Neuronal stem cell (in vitro differentiated cells): ENCODE data around the gene BDP1. TPM values are rescaled to one million over a fixed set of nuclear protein-coding genes. Genes with fewer than 3 reads are reported as not detected.
"Not testable (repeated sequence)": the region's sequence is repeated elsewhere in the genome, so short reads cannot be mapped to it uniquely, and the experiment has no call there.

Experiments
- DNase-seq: peaks from one replicate; pipeline ENCODE4 v3.0.0-alpha.2; 2013; ENCODE audit warnings: low spot score
- H2AFZ ChIP-seq: one replicate; pipeline ENCODE4 v1.6.1; 2013; ENCODE audit warnings: mild to moderate bottlenecking, low read length, inconsistent platforms
- H2AK5ac ChIP-seq: 2 replicates; pipeline ENCODE4 v1.6.1; 2013; ENCODE audit warnings: low read depth, mild to moderate bottlenecking, inconsistent platforms, low read length, moderate library complexity, mixed read lengths
- H2BK120ac ChIP-seq: 2 replicates; pipeline ENCODE4 v1.6.1; 2013; ENCODE audit warnings: low read depth, mild to moderate bottlenecking, inconsistent platforms, low read length, moderate library complexity, mixed read lengths
- H2BK12ac ChIP-seq: one replicate; pipeline ENCODE4 v1.6.1; 2013; ENCODE audit warnings: low read length, inconsistent platforms
- H2BK15ac ChIP-seq: 2 replicates; pipeline ENCODE4 v1.6.1; 2013; ENCODE audit warnings: mild to moderate bottlenecking, low read length, inconsistent platforms, mixed read lengths
- H2BK5ac ChIP-seq: one replicate; pipeline ENCODE4 v1.6.1; 2013; ENCODE audit warnings: inconsistent platforms, mild to moderate bottlenecking, low read length, moderate library complexity
- H3K14ac ChIP-seq: one replicate; pipeline ENCODE4 v1.6.1; 2013; ENCODE audit warnings: low read length, inconsistent platforms
- H3K18ac ChIP-seq: 2 replicates; pipeline ENCODE4 v1.6.1; 2013; ENCODE audit warnings: low read length, inconsistent platforms
- H3K23ac ChIP-seq: 2 replicates; pipeline ENCODE4 v1.6.1; 2013; ENCODE audit warnings: low read depth, mild to moderate bottlenecking, mixed read lengths, low read length, inconsistent platforms; ENCODE audit not compliant: poor library complexity
- H3K27ac ChIP-seq: replicated peaks from 3 replicates; pipeline ENCODE4 v1.5.1; 2013; ENCODE audit warnings: low read length, inconsistent platforms
- H3K27me3 ChIP-seq, 3 experiments: 2 replicates each; pipeline ENCODE4 v1.6.1; 2013; ENCODE audit warnings: low read length in 3 of 3, mild to moderate bottlenecking in 2 of 3, inconsistent platforms in 1 of 3, low read depth in 1 of 3, mixed read lengths in 1 of 3, moderate library complexity in 1 of 3; ENCODE audit not compliant: control insufficient read depth in 3 of 3, insufficient read depth in 3 of 3
- H3K36me3 ChIP-seq, 2 donors: replicated peaks in 1 of 2; 2 replicates each; pipeline ENCODE4 v1.6.1; 2013; ENCODE audit warnings: low read length in 2 of 2; ENCODE audit not compliant: control insufficient read depth in 2 of 2, insufficient read depth in 2 of 2
- H3K4ac ChIP-seq: 2 replicates; pipeline ENCODE4 v1.6.1; 2013; ENCODE audit warnings: inconsistent platforms, mild to moderate bottlenecking, low read length, moderate library complexity
- H3K4me1 ChIP-seq, 2 donors: 1 replicate in 1 of 2; 2 replicates in 1 of 2; pipeline ENCODE4 v1.6.1; 2013; ENCODE audit warnings: low read length in 2 of 2, low read depth in 1 of 2; ENCODE audit not compliant: control insufficient read depth in 2 of 2, insufficient read depth in 1 of 2
- H3K4me2 ChIP-seq: one replicate; pipeline ENCODE4 v1.6.1; 2013; ENCODE audit warnings: mild to moderate bottlenecking, low read length, inconsistent platforms; ENCODE audit not compliant: insufficient read depth, poor library complexity, severe bottlenecking
- H3K4me3 ChIP-seq, 2 donors: 2 replicates each; pipeline ENCODE4 v1.5.1; 2013; ENCODE audit warnings: low read length in 2 of 2, mild to moderate bottlenecking in 2 of 2, inconsistent platforms in 1 of 2, moderate library complexity in 1 of 2
- H3K79me1 ChIP-seq: one replicate; pipeline ENCODE4 v1.6.1; 2013; ENCODE audit warnings: low read depth, mild to moderate bottlenecking, inconsistent platforms, low read length, moderate library complexity
- H3K9ac ChIP-seq: one replicate; pipeline ENCODE4 v1.6.1; 2013; ENCODE audit warnings: mild to moderate bottlenecking, low read depth, low read length, inconsistent platforms; ENCODE audit not compliant: poor library complexity
- H3K9me3 ChIP-seq, 2 donors: replicated peaks in 1 of 2; 2 replicates each; pipeline versions ENCODE3 to v1.6.1; 2013; ENCODE audit warnings: low read length in 2 of 2, mild to moderate bottlenecking in 2 of 2, inconsistent platforms in 1 of 2, low read depth in 1 of 2, mixed read lengths in 1 of 2, moderate library complexity in 1 of 2; ENCODE audit not compliant: control insufficient read depth in 2 of 2, insufficient read depth in 1 of 2
- H4K8ac ChIP-seq: one replicate; pipeline ENCODE4 v1.6.1; 2013; ENCODE audit warnings: low read depth, mild to moderate bottlenecking, inconsistent platforms, low read length, moderate library complexity
- H4K91ac ChIP-seq: one replicate; pipeline ENCODE4 v1.6.1; 2013; ENCODE audit warnings: low read length, low read depth, mild to moderate bottlenecking, inconsistent platforms; ENCODE audit not compliant: poor library complexity
- WGBS, 2 donors: extraction: QIAGEN DNeasy Blood & Tissue Kit; methylation state at CpG; one replicate each; pipeline ENCODE4 v1.1.7; 2013; ENCODE audit warnings: missing lambda C conversion rate in 2 of 2, mixed read lengths in 1 of 2; ENCODE audit not compliant: insufficient read length in 2 of 2, insufficient replicate concordance in 1 of 2; ENCODE audit errors: extremely low coverage in 2 of 2; 5-methylcytosine and 5-hydroxymethylcytosine counted together
- small RNA-seq: library from polyadenylated mRNA; stranded (forward); fragments of <200 nt; extraction: miRNeasy Mini kit (QIAGEN cat#:217004); gene quantifications from one replicate; pipeline ENCODE3, GENCODE V24; 2013; ENCODE audit not compliant: insufficient read depth

Gene BDP1

GRCh38 chr5:71609916-71610315, 154.5 kb downstream of the BDP1 start:
- H2BK15ac ChIP-seq, H3K36me3 ChIP-seq, H3K9ac ChIP-seq, H2AK5ac ChIP-seq, H3K23ac ChIP-seq, H3K18ac ChIP-seq, H2BK12ac ChIP-seq, H2BK120ac ChIP-seq, H3K9me3 ChIP-seq, H2BK5ac ChIP-seq, H2AFZ ChIP-seq, H3K27me3 ChIP-seq, H3K4me3 ChIP-seq, H4K8ac ChIP-seq, H3K4ac ChIP-seq, H3K4me2 ChIP-seq, DNase-seq, H3K27ac ChIP-seq, H3K79me1 ChIP-seq, H3K4me1 ChIP-seq, H4K91ac ChIP-seq, H3K14ac ChIP-seq: not testable (repeated sequence)
- no CpG with 5 or more reads among the region's 16 CpGs for WGBS, 2 donors

DNA sequence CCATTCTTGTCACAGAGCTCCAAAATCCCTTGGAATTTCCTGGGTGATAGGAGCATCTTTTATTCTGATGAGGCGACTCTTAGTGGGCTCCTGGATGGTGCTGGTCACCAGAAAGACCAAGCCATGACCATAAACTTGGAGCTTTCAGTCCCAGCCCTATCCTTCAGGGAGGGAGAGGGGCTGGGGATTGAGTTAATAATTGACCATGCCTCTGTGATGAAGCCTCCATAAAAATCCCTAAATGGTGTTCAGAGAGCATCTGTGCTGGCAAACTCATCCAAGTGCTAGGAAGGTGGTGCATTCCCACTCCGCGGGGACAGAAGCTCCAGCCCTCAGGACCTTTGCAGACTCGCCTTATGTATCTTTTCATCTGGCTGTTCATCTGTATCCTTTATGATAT, 160.4 kb downstream of the BDP1 start:
- H2AK5ac ChIP-seq: no peak overlapping the region
- no peak overlapping the region for H2BK15ac ChIP-seq
- no peak overlapping the region for H4K8ac ChIP-seq
- no peak overlapping the region for H2BK120ac ChIP-seq
- no peak overlapping the region for H2BK12ac ChIP-seq
- DNase-seq: no peak
- H3K9me3 ChIP-seq: peaks cover 0 to 6% of the 10 kb centered on the region in 2 donors
- no CpG with 5 or more reads among the region's 4 CpGs for WGBS, 2 donors
- no peak overlapping the region for H3K4me3 ChIP-seq
- no peak overlapping the region for H3K27ac ChIP-seq
- no peak overlapping the region for H3K9ac ChIP-seq
- H4K91ac ChIP-seq: no peak overlapping the region
- no peak overlapping the region for H3K4me2 ChIP-seq
- H3K4ac ChIP-seq: no peak overlapping the region
- H3K36me3 ChIP-seq: peaks cover 0 to 8% of the 10 kb centered on the region in 2 donors
- H2BK5ac ChIP-seq: no peak overlapping the region
- no peak overlapping the region for H2AFZ ChIP-seq
- H3K27me3 ChIP-seq: no peaks in the 10 kb centered on the region
- H3K18ac ChIP-seq: no peak overlapping the region
- H3K4me1 ChIP-seq: peaks cover 0 to 2% of the 10 kb centered on the region in 2 donors
- H3K79me1 ChIP-seq: no peaks in the 10 kb centered on the region
- H3K23ac ChIP-seq: no peak overlapping the region
- no peak overlapping the region for H3K14ac ChIP-seq

Small RNAs within 50 kb of the gene (small RNA-seq; reads per million reads assigned to genes)
- not detected for gene HMGN1P12
